Measurements from ENCODE around the gene IL36B.

IL36B gene

GRCh38 chr2:113012436-113013335, 40.0 kb downstream of the IL36B start:
- H3K4me3 ChIP-seq (ENCODE audit: low read depth, low read length): no peak overlapping the region

GRCh38 chr2:113011108-113011507, 41.6 kb downstream of the IL36B start:
- H3K4me3 ChIP-seq (ENCODE audit: low read depth, low read length): no peak overlapping the region

- H3K4me3 ChIP-seq (ENCODE audit: low read depth, low read length): no peak overlapping the region
Observed at GRCh38 chr2:113010088-113010487, 42.6 kb downstream of the IL36B start.

GRCh38 chr2:113009622-113010021, 43.0 kb downstream of the IL36B start:
- H3K4me3 ChIP-seq (ENCODE audit: low read depth, low read length): no peak overlapping the region

GRCh38 chr2:113007250-113007649, 45.4 kb downstream of the IL36B start:
- no peak overlapping the region for H3K4me3 ChIP-seq (ENCODE audit: low read depth, low read length)

GRCh38 chr2:113005030-113005509, 47.6 kb downstream of the IL36B start, which contains the start of gene IL36A:
IL36A (plus strand) TSS chr2:113005459; CDS start chr2:113005872, 413 bp downstream.
- no peak within 1 kb of the TSS for H3K4me3 ChIP-seq (ENCODE audit: low read depth, low read length)

- no peak overlapping the region for H3K4me3 ChIP-seq (ENCODE audit: low read depth, low read length)
Observed at GRCh38 chr2:113002677-113003076, 50.0 kb downstream of the IL36B start.

GRCh38 chr2:113000436-113000835, 52.2 kb downstream of the IL36B start:
- no peak overlapping the region for H3K4me3 ChIP-seq (ENCODE audit: low read depth, low read length)

- no peak overlapping the region for H3K4me3 ChIP-seq (ENCODE audit: low read depth, low read length)
Observed at GRCh38 chr2:112997151-112997550, 55.5 kb downstream of the IL36B start.

- no peak overlapping the region for H3K4me3 ChIP-seq (ENCODE audit: low read depth, low read length)
Observed at GRCh38 chr2:112996635-112997034, 56.0 kb downstream of the IL36B start.

- no peak overlapping the region for H3K4me3 ChIP-seq (ENCODE audit: low read depth, low read length)
Observed at GRCh38 chr2:112995346-112995920, 57.2 kb downstream of the IL36B start.

- no peak overlapping the region for H3K4me3 ChIP-seq (ENCODE audit: low read depth, low read length)
Observed at GRCh38 chr2:112994648-112995047, 58.0 kb downstream of the IL36B start.

- no peak overlapping the region for H3K4me3 ChIP-seq (ENCODE audit: low read depth, low read length)
Observed at GRCh38 chr2:112993831-112994230, 58.8 kb downstream of the IL36B start.

GRCh38 chr2:112989611-112990010, 63.1 kb downstream of the IL36B start:
- H3K4me3 ChIP-seq (ENCODE audit: low read depth, low read length): no peak overlapping the region

GRCh38 chr2:112985090-112985489, 67.6 kb downstream of the IL36B start:
- no peak overlapping the region for H3K4me3 ChIP-seq (ENCODE audit: low read depth, low read length)

GRCh38 chr2:112980537-112980936, 72.1 kb downstream of the IL36B start:
- H3K4me3 ChIP-seq (ENCODE audit: low read depth, low read length): no peak overlapping the region

GRCh38 chr2:112979731-112980130, 72.9 kb downstream of the IL36B start:
- H3K4me3 ChIP-seq (ENCODE audit: low read depth, low read length): no peak overlapping the region

- H3K4me3 ChIP-seq (ENCODE audit: low read depth, low read length): no peak within 1 kb of the TSS
Observed at GRCh38 chr2:112977559-112978056, 75.1 kb downstream of the IL36B start, which contains the start of gene IL36G. IL36G (plus strand) TSS chr2:112978006; CDS start chr2:112978639, 633 bp downstream.
